K562 (cell line): ENCODE data around the gene ADGRL3. TPM values are rescaled to one million over a fixed set of nuclear protein-coding genes. Genes with fewer than 3 reads are reported as not detected.

Experiments used
- ATAC-seq: fragments of 200-7000 bp; cut with Tn5 transposase; 3 replicates; pipeline ENCODE4 v1.9.1; 2020; ENCODE audit warnings: moderate library complexity
- BruUV-seq: library from RNA; stranded (reverse); fragments of 400-500 nt; replicated peaks from 2 replicates; lab custom pipeline; 2021; lab: Mats Ljungman, UMichigan
- CTCF ChIA-PET: fragments of 300-600 bp; formaldehyde crosslinking; extraction: SDS; loops from one replicate; lab custom pipeline; 2021; ENCODE audit warnings: low intra/inter-chr PET ratio; lab: Yijun Ruan, JAX
- POLR2A ChIA-PET: fragments of 300-600, 350-650 bp; sonication (Branson Sonifier 250); formaldehyde crosslinking; extraction: SDS; loops from one replicate; lab custom pipeline; 2021; ENCODE audit warnings: antibody characterized with exemption, inconsistent platforms; lab: Yijun Ruan, JAX
- DNase-seq, 4 experiments: peaks; one replicate each; pipeline versions ENCODE4 v3.0.0 to v3.0.0-alpha.2; 2011 to 2018; ENCODE audit warnings: low spot score in 3 of 4, mixed read lengths in 3 of 4; ENCODE audit errors: extremely low read depth in 1 of 4
- FAIRE-seq: peaks from 2 replicates; lab custom pipeline; 2011; peaks lifted over from hg19 to GRCh38; lab: Jason Lieb, UNC
- H2AFZ ChIP-seq: 2 replicates; pipeline ENCODE4 v1.6.0; 2011; ENCODE audit warnings: low read depth, low read length, control low read depth, inconsistent platforms
- H3K27ac ChIP-seq: fragments of 200-600 bp; 3 replicates; pipeline ENCODE4 v1.8.0; 2011; ENCODE audit warnings: low read depth, mild to moderate bottlenecking, control low read depth, inconsistent platforms, low read length, moderate library complexity, mixed read lengths; ENCODE audit errors: extremely low read depth
- H3K27me3 ChIP-seq, 2 experiments: fragments of 300-600 bp in 1 of 2; 2 replicates in 1 of 2; 3 replicates in 1 of 2; pipeline versions ENCODE4 v1.6.0 to v1.8.0; 2011; ENCODE audit warnings: inconsistent platforms in 2 of 2, low read length in 2 of 2, mild to moderate bottlenecking in 1 of 2, mixed read lengths in 1 of 2, moderate library complexity in 1 of 2; ENCODE audit not compliant: control insufficient read depth in 2 of 2, insufficient read depth in 2 of 2
- H3K36me3 ChIP-seq: fragments of 300-600 bp; 3 replicates; pipeline ENCODE4 v1.8.0; 2011; ENCODE audit warnings: mild to moderate bottlenecking, low read length, inconsistent platforms; ENCODE audit not compliant: control insufficient read depth, insufficient read depth
- H3K4me1 ChIP-seq, 2 experiments: fragments of 200-600 bp in 1 of 2; replicated peaks in 1 of 2; 2 replicates in 1 of 2; 3 replicates in 1 of 2; pipeline versions ENCODE4 v1.5.1 to v1.8.0; 2011; ENCODE audit warnings: inconsistent platforms in 2 of 2, low read length in 2 of 2, mild to moderate bottlenecking in 1 of 2, mixed read lengths in 1 of 2, moderate library complexity in 1 of 2; ENCODE audit not compliant: control insufficient read depth in 2 of 2, insufficient read depth in 2 of 2
- H3K4me2 ChIP-seq: 2 replicates; pipeline ENCODE4 v1.6.1; 2011; ENCODE audit warnings: low read length, control low read depth, inconsistent platforms, mixed read lengths; ENCODE audit not compliant: insufficient read depth
- H3K4me3 ChIP-seq: fragments of 200-600 bp; sonication (generic), shearing (Covaris generic); 2 replicates; pipeline ENCODE4 v1.5.1; 2016; ENCODE audit warnings: control low read depth, inconsistent platforms
- H3K79me2 ChIP-seq: fragments of 200-600 bp; 3 replicates; pipeline ENCODE4 v1.8.0; 2011; ENCODE audit warnings: low read length, inconsistent platforms; ENCODE audit not compliant: control insufficient read depth, insufficient read depth
- H3K9ac ChIP-seq, 2 experiments: 2 replicates each; pipeline versions ENCODE4 v1.6.0 to v1.6.1; 2011; ENCODE audit warnings: low read depth in 2 of 2, low read length in 2 of 2, control low read depth in 1 of 2, inconsistent platforms in 1 of 2, mild to moderate bottlenecking in 1 of 2, mixed read lengths in 1 of 2; ENCODE audit not compliant: insufficient read depth in 1 of 2
- H3K9me1 ChIP-seq: one replicate; pipeline ENCODE4 v1.6.0; 2011; ENCODE audit warnings: inconsistent platforms, mild to moderate bottlenecking, low read length, moderate library complexity; ENCODE audit not compliant: control insufficient read depth, insufficient read depth
- H3K9me3 ChIP-seq: replicated peaks from 2 replicates; pipeline ENCODE4 v1.5.1; 2011; ENCODE audit warnings: low read depth, low read length, inconsistent platforms; ENCODE audit not compliant: control insufficient read depth, insufficient read depth
- H4K20me1 ChIP-seq: replicated peaks from 2 replicates; pipeline ENCODE4 v1.6.1; 2011; ENCODE audit warnings: low read length, inconsistent platforms, mixed read lengths; ENCODE audit not compliant: control insufficient read depth, insufficient read depth
- CHAMP1 ChIP-seq: fragments of 450-650 bp; IDR thresholded peaks from 2 replicates; pipeline ENCODE4 v1.6.1; 2016; ENCODE audit warnings: mild to moderate bottlenecking
- CHD1 ChIP-seq: fragments of 200-600 bp; sonication (generic); IDR thresholded peaks from one replicate; pipeline ENCODE4 v1.6.1; 2012; ENCODE audit warnings: mild to moderate bottlenecking, moderate library complexity, low read length, inconsistent platforms
- CREM ChIP-seq: IDR thresholded peaks from 2 replicates; pipeline ENCODE4 v1.6.1; 2014; ENCODE audit warnings: antibody characterized with exemption, low read depth
- E2F5 ChIP-seq: sonication (generic); formaldehyde crosslinking; IDR thresholded peaks from 2 replicates; pipeline ENCODE4 v1.8.0; 2022; ENCODE audit warnings: mild to moderate bottlenecking, missing genetic modification reagents
- FOXJ3 ChIP-seq: sonication (generic); formaldehyde crosslinking; IDR thresholded peaks from 2 replicates; pipeline ENCODE4 v1.4.0; 2020; ENCODE audit warnings: mild to moderate bottlenecking, missing genetic modification reagents
- GABPA ChIP-seq: fragments of 200-800 bp; sonication (Bioruptor generic); conservative IDR thresholded peaks from 2 replicates; pipeline ENCODE4 v1.6.1; 2016; ENCODE audit warnings: low read depth, missing genetic modification characterization, missing compliant biosample characterization
- GATAD2A ChIP-seq: fragments of 450-650 bp; IDR thresholded peaks from 2 replicates; pipeline ENCODE4 v1.6.1; 2017
- KDM4B ChIP-seq, 2 experiments: fragments of 450-650 bp in 1 of 2; sonication (generic) in 1 of 2; IDR thresholded peaks; 2 replicates each; pipeline ENCODE4 v1.6.1; 2016 to 2017; ENCODE audit warnings: borderline replicate concordance in 2 of 2, antibody characterized with exemption in 1 of 2, low read depth in 1 of 2, mild to moderate bottlenecking in 1 of 2
- POLR2AphosphoS2 ChIP-seq: IDR thresholded peaks from 2 replicates; pipeline ENCODE4 v1.6.1; 2012; ENCODE audit warnings: low read length, improper control_type of control experiment
- RAD21 ChIP-seq, 2 experiments: fragments of 250-450 bp in 1 of 2; fragments of 450-650 bp in 1 of 2; sonication (Bioruptor Pico) in 1 of 2; formaldehyde crosslinking in 1 of 2; IDR thresholded peaks in 1 of 2; conservative IDR thresholded peaks in 1 of 2; 2 replicates each; pipeline versions ENCODE4 v1.4.0 to v1.8.0; 2020 to 2022; ENCODE audit warnings: mild to moderate bottlenecking in 2 of 2, moderate library complexity in 1 of 2
- SMARCA5 ChIP-seq: fragments of 450-650 bp; IDR thresholded peaks from 2 replicates; pipeline ENCODE4 v1.6.1; 2016
- ZBTB26 ChIP-seq: fragments of 450-650 bp; formaldehyde crosslinking; IDR thresholded peaks from 2 replicates; pipeline ENCODE4 v1.4.0; 2022; ENCODE audit warnings: missing genetic modification characterization
- ZC3H4 ChIP-seq: sonication (generic); formaldehyde crosslinking; IDR thresholded peaks from 2 replicates; pipeline ENCODE4 v1.9.0; 2021; ENCODE audit warnings: missing genetic modification reagents, borderline replicate concordance
- ZNF280A ChIP-seq: fragments of 450-650 bp; IDR thresholded peaks from 2 replicates; pipeline ENCODE4 v1.6.1; 2018; ENCODE audit warnings: mild to moderate bottlenecking, low read depth; ENCODE audit not compliant: partially characterized antibody
- ZNF316 ChIP-seq: fragments of 450-650 bp; IDR thresholded peaks from 2 replicates; pipeline ENCODE4 v1.6.1; 2016
- ZNF444 ChIP-seq: fragments of 250-450 bp; sonication (Bioruptor Pico); IDR thresholded peaks from 2 replicates; pipeline ENCODE4 v1.4.0; 2020; ENCODE audit warnings: mild to moderate bottlenecking, moderate library complexity
- ZNF584 ChIP-seq: fragments of 200-800 bp; sonication (Bioruptor generic); IDR thresholded peaks from 2 replicates; pipeline ENCODE4 v1.6.1; 2016; ENCODE audit warnings: low read depth, mild to moderate bottlenecking, missing genetic modification characterization, missing compliant biosample characterization
- WGBS: fragments of 100-300 bp; shearing (Covaris generic); methylation state at CpG from one replicate; pipeline ENCODE4 v1.1.6; 2016; ENCODE audit warnings: low coverage, mixed read lengths; ENCODE audit not compliant: insufficient coverage; ENCODE audit errors: missing lambda C conversion rate; 5-methylcytosine and 5-hydroxymethylcytosine counted together
- in situ Hi-C: fragments of 300-500 bp; cut with MboI; formaldehyde crosslinking; loops from 4 replicates; pipeline ENCODE4 v1.15.0; 2018; ENCODE audit warnings: inconsistent platforms, mixed read lengths
- intact Hi-C: fragments of 100-400 bp; cut with micrococcal nuclease; formaldehyde crosslinking; loops from 2 replicates; pipeline ENCODE4 v1.14.2; 2022
- polyA plus RNA-seq, 8 experiments: library from polyadenylated mRNA; depleted of rRNA in 4 of 8; stranded (reverse) in 5 of 8; unstranded in 3 of 8; fragments of >200 nt; fragmentation: Nextera tagmentation in 2 of 8; fragmentation: Illumina TruSeq in 1 of 8; extraction: Ambion mirVana in 2 of 8; extraction: Trizol in 1 of 8; gene quantifications; 2 replicates each; pipeline versions ENCODE4 v1.2.1 to v1.2.3, GENCODE V29; 2011 to 2014; ENCODE audit warnings: inconsistent platforms in 1 of 8, missing spikeins in 1 of 8
- total RNA-seq, 7 experiments: library from RNA; depleted of rRNA in 6 of 7; stranded (reverse); fragments of >200 nt in 6 of 7; fragmentation: Illumina TruSeq in 2 of 7; extraction: Trizol in 2 of 7; gene quantifications; 2 replicates each; pipeline versions ENCODE4 v1.2.1 to v1.2.3, GENCODE V29; 2011 to 2021; ENCODE audit warnings: low replicate concordance in 1 of 7

The ADGRL3 gene
- total and polyA plus RNA-seq, 9 of the 15 experiments (the other 6 are each of a cell fraction or from before 2014, with no cell fraction given): 0.03 to 0.14 (median 0.04) TPM; not detected in 2

- no peak for DNase-seq
- 0% methylated on average over 2 of the region's 2 CpGs for WGBS
- H3K9me3 ChIP-seq: no peaks in the 10 kb centered on the region
- ChIA-PET POLR2A (no interaction called here), CTCF (no interaction called here)
- no peaks in the 10 kb centered on the region for H4K20me1 ChIP-seq
- in situ Hi-C loops (no loop called here), intact Hi-C loops (no loop called here)
- no peak for ATAC-seq
- H3K36me3 ChIP-seq: no peaks in the 10 kb centered on the region
- H3K79me2 ChIP-seq: no peaks in the 10 kb centered on the region
- H3K27ac ChIP-seq: no peak overlapping the region
- no peak overlapping the region for H3K4me3 ChIP-seq
- BruUV-seq: no TSS peak
- no peaks in the 10 kb centered on the region for H3K27me3 ChIP-seq
- no peak overlapping the region for H3K4me2 ChIP-seq
- H3K9ac ChIP-seq: no peak overlapping the region
- FAIRE-seq: no peak
- H2AFZ ChIP-seq: no peak overlapping the region
- no peaks in the 10 kb centered on the region for H3K4me1 ChIP-seq
- TF ChIP-seq ZC3H4 (CRISPR knock-in tag) (no peak), E2F5 (no peak), GATAD2A (no peak), CHAMP1 (no peak), CREM (no peak), FOXJ3 (CRISPR knock-in tag) (no peak), ZNF444 (no peak), CHD1 (no peak), RAD21 (CRISPR knock-in tag; conservative IDR thresholded peaks at IDR 0.05 in 1 of 2, IDR thresholded peaks at IDR 0.05 in 1 of 2) (no peak), GABPA (tag) (no peak), POLR2AphosphoS2 (no peak), ZBTB26 (CRISPR knock-in tag) (no peak), ZNF584 (CRISPR knock-in tag) (no peak), ZNF280A (no peak), SMARCA5 (no peak), KDM4B (IDR thresholded peaks at IDR 0.05; ENCODE audit: borderline replicate concordance in 2 of 2, low read depth in 1 of 2) (no peak), ZNF316 (no peak)
- H3K9me1 ChIP-seq: no peaks in the 10 kb centered on the region
These were observed 792.2 kb downstream of the ADGRL3 start for GRCh38 chr4:61992351-61992750.
